T-helper 2 cell (primary cell): ENCODE data around the gene ADAMTS19.
"Not testable (repeated sequence)": the region's sequence is repeated elsewhere in the genome, so short reads cannot be mapped to it uniquely, and the experiment has no call there.

Source experiments
- DNase-seq, 5 experiments: peaks; one replicate each; pipeline versions ENCODE4 v3.0.0 to v3.0.0-alpha.2; 2012 to 2022

ADAMTS19 gene

DNA sequence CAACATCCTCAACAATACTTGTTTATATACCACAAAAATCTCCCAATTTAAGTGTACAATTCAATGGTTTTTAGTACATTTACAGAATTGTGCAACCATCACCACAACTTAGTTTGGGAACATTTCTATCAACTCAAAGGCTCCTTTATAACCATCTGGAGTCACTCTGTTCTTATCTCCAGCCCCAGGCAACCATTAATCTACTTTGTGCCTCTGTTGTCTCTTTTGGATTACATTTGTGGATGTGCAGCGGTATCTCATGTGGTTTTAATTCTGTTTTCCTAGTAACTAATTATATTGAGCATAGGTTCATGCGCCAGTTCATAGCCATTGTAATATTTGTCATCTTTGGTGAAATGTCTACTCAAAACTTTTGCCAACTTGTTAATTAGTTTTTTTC lies 14.4 kb downstream of the ADAMTS19 start:
- DNase-seq = no peak

DNA sequence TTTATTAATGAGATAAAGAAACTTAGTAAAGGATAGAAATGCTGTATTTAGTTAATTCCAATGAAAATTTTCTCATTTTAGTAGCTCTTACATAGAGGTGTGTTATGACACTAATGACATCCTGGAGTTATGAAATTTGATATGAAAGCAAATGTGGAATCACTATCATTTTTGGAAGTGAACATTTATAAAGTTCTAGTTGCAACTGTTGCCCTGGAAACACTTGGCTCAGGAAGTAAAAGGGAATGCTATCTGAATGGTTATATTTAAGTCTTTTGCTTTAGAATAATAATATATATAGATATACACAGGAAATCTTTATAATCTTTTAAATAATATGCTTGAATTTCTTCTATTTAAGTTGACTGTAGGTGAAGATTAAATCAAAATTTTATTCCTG lies 16.7 kb downstream of the ADAMTS19 start:
- DNase-seq = no peak

DNA sequence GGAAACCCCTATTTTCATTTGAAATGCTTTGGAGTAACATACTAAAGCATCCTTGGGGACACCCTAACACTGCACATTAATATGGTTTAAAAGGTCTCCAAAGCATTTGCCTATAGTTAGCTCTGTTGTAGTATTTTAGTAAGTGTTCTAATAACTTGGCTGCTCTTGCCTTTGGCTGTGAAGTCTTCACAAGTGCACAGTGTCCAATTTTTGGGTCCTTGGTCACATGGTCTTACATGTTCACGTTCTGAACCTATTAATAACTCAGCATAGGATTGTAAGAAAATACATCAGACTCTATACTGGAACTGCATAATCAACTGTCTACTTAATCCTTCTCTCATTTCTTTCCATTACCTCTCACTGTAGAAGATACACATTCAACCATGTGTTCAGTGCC lies 17.4 kb downstream of the ADAMTS19 start:
- DNase-seq = no peak

- DNase-seq = no peak
These were observed 21.1 kb downstream of the ADAMTS19 start for GRCh38 chr5:129481161-129481560.

DNA sequence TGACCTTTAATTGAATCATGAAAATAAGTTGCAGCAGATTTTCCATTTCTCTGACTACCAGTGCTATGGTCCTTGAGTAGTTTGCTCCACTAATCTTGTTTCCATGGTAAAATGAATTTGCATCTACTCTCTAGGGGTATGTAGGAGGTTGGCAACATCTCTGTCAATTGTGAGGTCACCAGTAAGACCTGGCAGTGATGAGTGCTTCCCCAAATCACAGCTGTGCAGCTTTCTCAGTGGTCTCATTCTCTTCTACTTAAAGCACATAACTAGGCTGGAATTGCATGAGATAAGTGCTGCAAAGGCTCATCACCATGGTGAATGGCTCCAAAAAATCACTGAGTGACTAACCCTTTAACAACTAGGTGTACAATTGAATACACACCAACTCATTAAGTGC lies 36.3 kb downstream of the ADAMTS19 start:
- no peak for DNase-seq

DNA sequence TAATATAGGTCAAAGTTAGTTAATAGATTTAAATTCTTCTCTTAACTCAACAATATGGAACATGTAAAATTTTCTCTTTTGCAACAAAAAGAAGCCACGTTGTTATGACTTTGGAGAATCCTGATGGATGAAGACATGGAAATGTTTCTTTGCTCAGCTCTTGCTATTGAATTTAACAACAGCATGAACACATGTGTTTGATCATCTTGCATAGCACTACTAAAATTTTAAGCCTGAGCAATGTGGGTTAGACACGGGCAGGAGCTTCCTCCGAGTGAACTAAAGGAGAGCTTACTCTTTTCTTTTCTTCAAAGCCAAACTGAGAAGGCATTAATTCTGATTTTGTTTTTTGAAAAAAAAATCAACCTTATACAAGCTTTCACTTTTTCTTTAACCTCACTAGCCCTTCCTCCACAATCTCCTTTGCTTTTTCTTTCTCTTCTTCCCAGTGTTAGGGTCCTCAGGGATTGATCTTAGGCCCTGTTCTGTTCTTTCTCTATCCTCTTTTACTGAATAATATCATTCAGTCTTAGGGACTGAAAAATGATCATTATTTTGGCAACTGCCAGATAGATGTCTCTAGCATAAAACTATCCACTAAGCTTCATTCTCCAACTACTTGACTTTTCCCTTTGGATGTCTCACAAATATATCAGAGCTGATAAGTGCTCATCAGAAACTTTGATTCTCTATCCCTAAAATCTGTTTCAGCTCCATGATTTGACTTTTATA lies 36.9 kb downstream of the ADAMTS19 start:
- DNase-seq = no peak

- DNase-seq = no peak
These were observed 39.2 kb downstream of the ADAMTS19 start for GRCh38 chr5:129499208-129499852.

DNA sequence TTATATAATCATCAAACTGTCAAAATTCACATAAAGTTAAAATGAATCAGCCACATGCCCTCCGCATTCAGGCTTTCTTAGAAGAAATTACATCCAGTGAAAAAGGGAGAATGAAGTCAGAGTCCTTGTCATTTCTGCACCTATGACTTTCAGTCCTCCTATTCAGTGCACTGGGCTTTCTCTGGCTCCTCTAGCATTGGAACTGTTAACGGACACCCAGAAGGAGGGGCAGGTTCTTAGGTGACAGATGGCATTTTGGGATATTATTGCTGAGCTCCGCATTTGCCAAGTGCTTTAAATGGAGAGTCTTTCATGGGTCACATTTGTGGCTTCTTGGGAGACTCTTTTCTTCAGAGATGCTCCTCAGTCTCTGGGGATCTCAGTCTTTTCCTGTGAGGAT lies 40.0 kb downstream of the ADAMTS19 start:
- DNase-seq = no peak

GRCh38 chr5:129506086-129506485 lies 46.0 kb downstream of the ADAMTS19 start:
- no peak for DNase-seq

DNA sequence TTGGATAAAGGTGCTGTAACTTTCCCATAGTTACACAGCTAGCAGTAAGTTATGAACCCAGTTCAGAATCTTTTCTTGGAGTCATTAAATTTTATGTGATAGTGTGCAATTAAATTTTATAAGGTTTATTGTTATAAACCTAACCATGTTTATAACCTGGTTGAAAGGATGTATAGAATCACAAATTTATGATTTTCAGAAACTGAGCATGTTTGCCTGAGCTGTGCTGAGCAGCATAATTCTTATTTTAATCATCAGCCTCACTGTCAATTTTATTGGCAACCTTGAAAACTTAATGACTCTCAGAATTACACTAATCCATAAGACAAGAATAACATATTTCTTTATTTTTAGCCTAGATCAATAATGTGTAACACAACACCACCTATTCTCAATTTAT lies 46.9 kb downstream of the ADAMTS19 start:
- DNase-seq = no peak

DNA sequence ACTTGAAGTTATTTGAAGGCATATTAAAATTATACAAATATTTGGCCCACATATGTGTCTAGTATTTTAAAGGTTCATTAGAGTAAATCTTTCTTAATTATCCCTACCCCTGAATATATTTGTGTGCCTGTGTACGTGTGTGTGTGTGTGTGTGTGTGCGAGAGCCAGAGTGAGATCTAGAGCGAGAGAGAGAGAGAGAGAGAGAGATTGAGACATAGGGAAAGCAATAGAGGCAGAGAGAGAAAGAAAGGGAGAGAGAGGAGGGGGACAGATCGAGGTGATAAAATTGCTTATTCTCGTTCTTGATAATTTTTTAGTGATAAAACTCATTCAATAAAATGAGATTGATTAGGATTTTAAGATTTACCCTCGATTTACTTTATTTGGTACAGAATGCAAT lies 47.4 kb downstream of the ADAMTS19 start:
- no peak for DNase-seq

- DNase-seq = no peak
These were observed 48.5 kb downstream of the ADAMTS19 start for GRCh38 chr5:129508606-129509005.

- DNase-seq = no peak
These were observed 49.4 kb downstream of the ADAMTS19 start for GRCh38 chr5:129509363-129509975.

DNA sequence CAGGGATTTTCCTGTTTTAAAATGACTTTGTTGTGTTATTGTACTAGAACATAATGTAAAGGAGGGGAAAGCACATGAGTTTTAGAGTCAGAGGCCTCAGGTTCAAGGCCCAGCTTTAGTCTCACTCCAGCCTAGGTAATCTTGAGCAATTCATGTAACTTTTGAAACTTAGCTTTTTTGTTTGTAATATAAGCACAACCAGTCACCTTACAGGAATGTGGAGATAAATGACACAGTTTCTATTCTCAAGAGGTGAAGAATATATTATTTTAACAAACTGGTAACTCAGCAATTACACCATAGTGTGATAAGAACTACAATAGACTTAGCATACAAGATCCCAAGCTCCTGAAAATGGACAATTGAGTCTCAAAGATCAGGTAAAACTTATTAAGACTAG lies 51.2 kb downstream of the ADAMTS19 start:
- no peak for DNase-seq

DNA sequence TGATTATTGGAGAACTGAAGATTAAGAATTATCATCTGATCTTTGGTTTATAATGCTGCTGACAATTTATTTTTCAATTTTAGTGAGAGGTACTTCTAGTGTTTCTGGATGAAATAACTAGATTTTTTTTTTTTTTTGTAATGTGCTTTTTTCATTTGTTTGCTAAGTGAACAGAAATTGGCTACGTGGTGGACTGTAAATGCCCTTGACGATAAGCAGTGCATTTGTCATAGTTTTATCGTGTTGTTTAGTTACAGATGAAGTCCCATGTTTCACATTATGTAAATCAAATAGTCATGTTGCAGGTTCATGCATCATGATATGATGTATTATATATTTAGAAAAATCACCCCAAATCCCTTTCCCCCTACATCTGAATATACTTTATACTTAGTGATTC lies 81.0 kb downstream of the ADAMTS19 start:
- DNase-seq = no peak

DNA sequence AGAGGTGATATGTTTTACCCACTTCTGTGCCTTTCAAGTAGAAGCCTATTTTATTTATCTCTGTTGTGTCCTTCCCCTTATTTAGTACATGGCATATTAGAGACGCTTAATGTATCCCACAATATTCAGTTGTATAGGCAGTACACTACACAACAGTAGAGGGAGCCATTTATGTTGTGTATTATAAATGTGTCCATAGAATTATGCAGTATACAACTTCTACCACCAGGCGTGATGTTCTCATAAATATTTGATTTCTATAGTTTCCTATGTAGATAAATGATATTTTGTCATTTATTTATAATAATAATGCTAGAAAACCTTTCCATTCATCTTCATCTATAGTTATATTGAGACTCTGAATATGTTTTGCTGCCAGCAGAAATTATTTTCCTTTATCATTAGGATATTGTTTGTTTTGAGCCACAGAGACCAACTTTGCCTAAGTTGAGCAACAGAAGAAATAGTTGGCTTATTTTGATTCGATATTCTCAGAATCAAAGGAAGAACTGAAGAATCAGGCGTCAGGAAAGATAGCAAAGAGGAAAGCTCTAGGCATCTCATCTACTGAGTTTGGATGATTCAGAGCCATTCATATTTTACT lies 81.7 kb downstream of the ADAMTS19 start:
- DNase-seq = no peak

- no peak for DNase-seq
These were observed 87.0 kb downstream of the ADAMTS19 start for GRCh38 chr5:129547137-129547536.

GRCh38 chr5:129554134-129554904 lies 94.2 kb downstream of the ADAMTS19 start:
- DNase-seq = no peak

DNA sequence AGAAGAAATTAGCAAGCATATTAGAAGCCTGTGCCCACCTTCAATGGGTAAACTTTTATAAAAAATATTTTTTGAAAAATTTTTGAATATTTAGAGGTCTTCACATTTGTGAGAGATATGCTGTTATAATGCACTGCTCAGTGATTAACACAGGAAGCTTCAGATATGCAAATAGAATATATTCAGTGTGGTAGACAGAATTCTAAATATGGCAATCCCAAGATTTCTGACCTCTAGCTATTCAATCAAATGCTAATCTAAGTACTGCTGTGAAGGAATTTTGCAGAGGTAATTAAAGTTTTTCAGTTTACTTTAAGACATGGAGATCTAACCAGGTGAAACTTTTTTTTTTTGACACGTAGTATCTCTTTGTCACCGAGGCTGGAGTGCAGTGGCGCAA lies 103.5 kb downstream of the ADAMTS19 start:
- DNase-seq = no peak

- no peak for DNase-seq
These were observed 109.2 kb downstream of the ADAMTS19 start for GRCh38 chr5:129569295-129569694.

GRCh38 chr5:129572060-129572459 lies 112.0 kb downstream of the ADAMTS19 start:
- no peak for DNase-seq

DNA sequence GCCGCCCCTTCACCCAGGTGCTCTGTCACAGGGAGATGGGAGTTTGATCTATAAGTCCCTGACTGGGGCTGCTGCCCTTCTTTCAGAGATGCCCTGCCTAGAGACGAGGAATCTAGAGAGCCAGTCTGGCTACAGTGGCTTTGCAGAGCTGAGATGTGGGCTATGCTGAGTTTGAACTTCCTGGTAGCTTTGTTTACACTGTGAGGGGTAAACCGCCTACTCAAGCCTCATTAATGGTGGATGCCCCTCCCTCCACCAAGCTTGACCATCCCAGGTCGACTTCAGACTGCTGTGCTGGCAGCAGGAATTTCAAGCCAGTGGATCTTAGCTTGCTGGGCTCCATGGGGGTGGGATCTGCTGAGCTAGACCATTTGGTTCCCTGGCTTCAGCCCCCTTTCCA lies 124.4 kb downstream of the ADAMTS19 start:
- not testable (repeated sequence) for DNase-seq
